NCI-H446 treated with DMSO at 0.1 percent for 48 hours (cell line): ENCODE results near the gene C3.
"Not testable (repeated sequence)": the region's sequence is repeated elsewhere in the genome, so short reads cannot be mapped to it uniquely, and the experiment has no call there.

Experiments used
- DNase-seq: peaks from one replicate; lab custom pipeline; 2025; lab: John Stamatoyannopoulos, UW

Gene C3

DNA sequence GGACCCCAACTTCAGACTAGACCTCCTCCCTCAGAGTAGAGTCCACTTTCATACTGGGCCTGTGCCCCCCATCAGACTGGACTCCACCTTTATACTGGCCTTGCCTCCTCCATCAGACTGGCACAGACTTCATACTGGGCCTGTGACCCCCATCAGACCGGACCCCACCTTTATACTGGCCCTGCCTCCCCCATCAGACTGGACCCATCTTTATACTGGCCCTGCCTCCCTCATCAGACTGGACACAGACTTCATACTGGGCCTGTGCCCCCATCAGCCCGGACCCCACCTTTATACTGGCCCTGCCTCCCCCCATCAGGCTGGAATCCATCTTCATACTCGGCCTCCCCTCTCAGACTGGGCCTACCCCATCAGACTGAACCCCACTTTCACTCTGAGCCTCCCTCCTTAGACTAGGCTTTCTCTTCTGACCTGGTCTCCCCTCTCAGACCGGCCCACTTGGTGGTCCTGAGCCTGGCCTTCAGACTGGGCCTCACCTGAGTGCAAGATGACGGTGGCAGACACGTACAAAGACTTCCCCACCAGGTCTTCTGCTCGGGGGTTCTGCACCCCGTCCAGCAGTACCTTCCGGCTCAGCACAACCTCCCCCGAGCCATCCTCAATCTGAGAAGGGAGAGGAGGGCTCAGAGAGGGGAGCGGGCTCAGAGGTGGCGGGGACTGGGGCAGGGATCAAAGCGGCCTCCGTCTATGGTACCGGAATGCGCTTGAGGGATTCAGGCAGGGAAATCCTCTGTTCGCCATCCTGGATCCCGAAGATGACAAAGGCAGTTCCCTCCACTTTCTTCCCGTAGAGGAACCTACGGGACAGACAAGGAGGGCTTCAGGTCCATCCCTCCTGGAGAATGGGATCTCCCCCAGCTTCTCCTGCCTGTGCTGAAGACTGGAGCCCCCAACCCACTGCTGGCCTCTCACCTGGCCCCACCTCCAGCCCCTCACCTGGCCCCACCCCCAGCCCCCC, 7.5 kb downstream of the C3 start:
- DNase-seq: no peak

DNA sequence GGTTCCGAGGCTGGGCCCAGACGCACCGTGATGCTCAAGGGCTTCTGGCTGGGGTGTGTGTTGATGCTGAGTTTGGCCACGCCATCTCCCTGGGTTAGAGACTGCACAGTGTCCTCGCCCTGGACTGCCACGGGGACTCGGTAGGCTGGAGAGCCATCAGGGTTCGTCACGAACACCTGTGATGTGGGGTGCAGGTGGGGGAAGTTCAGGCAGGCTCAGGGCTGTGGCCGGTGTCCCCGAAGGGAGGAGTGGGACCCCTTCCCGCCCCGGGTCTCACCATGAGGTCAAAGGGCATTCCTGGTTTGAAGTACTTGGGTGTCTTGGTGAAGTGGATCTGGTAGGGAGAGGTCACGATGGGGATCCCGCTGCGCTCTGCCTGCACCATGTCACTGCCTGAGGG, 8.2 kb downstream of the C3 start:
- DNase-seq: no peak

DNA sequence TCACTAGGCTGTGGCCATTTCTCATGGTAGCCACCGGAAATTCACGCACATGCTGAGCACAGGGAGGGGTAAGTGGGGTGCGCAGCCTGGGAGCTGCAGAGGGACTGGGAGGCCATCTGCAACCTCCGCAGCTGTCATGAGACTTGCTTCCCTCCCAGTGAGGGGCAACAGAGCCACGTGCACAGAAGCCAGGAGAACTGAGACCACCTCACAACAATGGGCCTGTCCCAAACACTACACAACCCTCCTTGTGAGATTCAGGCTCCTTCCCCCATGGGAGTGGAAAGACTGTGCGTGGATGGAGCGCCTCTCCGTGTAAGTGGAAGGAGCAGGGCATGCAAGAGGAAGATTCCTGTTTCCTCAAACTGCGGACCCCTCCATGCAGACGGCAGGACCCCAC, 8.8 kb downstream of the C3 start:
- no peak for DNase-seq

DNA sequence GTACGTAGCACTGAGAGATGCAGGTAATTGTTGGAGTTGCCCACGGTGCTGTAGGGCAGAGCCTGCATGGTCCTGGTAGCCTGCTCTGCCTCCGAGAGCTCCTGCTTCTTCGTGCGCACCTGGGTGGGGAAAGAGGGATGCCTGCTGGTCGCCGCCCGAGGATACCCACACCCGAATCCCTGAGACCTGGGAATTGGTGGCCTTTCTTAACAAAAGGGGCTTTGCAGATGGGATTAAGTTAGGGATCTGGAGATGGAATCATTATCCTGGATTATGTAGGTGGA, 9.4 kb downstream of the C3 start:
- no peak for DNase-seq

DNA sequence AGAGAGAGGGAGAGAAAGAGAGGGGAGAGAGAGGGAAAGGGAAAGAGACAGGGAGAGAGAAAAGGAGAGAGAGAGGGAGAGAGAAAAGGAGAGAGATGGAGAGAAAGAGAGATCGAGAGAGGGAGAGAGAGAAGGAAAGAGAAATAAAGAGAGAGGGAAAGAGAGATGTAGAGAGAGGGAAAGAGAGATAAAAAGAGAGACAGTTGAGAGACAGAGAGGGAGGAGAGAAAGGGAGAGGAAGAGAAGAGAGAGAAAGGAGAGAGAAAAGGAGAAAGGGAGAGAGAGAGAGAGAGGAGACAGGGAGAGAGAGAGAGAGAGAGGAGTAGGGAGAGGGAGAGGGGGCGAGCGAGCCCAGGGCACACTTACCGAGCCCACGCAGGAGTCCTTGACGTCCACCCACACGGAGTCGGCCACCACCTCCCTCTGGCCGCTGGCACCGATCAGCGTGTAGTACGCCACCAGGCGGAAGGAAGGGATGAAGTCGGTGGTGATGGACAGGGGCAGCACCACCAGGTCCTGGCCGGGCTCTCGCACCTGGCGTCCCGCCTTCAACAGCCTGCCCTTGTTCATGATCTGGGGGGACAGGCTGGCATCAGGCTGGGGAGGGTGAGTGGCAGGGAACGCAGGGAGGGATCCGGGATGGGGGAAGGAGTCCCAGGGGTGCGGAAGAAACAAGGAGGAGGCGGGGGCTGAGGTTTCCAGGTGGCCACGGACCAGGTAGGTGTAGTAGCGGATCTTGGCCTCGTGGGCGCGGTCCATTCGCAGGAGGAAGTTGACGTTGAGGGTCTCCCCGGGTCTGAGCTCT, 10.0 kb downstream of the C3 start:
- no peak for DNase-seq

DNA sequence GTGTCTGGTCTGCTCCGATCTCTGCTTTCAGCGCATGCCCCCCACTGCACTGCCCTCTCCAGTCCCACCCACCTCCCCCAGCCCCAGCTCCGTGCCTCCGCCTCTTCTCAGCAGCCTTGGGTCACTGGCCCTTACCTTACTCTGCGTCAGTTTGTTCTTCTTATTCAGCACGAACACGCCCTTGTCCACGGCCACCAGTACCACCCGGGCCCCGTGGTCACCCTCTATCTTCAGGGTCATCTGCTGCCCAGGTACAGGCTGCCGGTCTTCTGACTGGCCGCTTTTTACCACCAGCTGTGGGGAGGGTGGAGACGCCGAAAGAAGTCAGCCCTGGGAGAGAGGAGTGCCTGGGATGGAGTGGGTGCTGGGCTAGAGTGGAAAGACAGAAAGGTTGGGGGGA, 10.9 kb downstream of the C3 start:
- DNase-seq: no peak

DNA sequence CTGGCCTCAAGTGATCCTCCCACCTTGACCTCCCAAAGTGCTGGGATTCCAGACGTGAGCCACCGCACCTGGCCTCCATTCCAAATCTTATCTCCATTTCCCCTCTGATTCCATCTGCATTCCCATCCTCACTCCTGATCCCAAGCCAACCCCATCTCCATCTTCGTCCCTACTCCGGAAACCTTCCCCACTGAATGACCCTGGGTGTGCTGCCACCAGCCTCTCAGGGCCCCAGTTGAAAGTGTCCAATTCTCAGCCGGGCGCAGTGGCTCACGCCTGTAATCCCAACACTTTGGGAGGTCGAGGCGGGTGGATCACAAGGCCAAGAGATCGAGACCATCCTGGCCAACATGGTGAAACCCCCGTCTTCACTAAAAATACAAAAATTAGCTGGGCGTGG, 11.5 kb downstream of the C3 start:
- not testable (repeated sequence) for DNase-seq

DNA sequence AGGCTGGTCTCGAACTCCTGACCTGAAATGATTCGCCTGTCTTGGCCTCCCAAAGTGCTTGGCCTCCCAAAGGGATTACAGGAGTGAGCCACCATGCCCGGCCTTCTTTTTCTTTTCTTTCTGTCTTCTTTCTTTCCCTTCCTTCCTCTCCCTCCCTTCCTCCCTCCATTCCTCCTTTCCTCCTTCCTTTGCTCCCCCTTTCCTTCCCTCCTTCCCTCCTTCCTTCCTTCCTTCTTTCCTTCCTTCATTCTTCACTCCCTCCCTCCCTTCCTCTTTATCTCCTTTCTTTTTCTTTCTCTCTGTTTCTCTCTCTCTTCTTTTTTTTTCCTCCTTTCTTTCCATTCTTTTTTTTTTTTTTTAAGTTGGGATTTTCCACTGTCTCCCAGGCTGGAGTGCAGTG, 12.1 kb downstream of the C3 start:
- no peak for DNase-seq

DNA sequence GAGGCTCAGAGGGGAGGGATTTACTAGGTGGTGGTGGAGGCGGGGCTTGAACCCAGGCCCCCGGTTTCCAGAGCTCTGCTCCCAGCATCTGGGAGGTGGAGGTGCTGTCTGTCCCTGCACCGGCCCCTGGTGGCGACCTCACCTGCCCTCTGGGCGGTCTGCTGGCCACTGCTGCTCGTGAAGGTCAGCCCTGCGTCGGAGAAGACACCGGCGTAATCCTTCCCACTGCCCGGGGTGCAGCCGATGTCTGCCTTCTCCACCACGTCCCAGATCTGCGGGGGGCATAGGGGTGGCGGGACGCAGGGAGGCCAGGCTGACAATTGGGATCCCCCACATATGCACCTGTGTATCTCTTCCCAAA, 12.8 kb downstream of the C3 start:
- DNase-seq: no peak

DNA sequence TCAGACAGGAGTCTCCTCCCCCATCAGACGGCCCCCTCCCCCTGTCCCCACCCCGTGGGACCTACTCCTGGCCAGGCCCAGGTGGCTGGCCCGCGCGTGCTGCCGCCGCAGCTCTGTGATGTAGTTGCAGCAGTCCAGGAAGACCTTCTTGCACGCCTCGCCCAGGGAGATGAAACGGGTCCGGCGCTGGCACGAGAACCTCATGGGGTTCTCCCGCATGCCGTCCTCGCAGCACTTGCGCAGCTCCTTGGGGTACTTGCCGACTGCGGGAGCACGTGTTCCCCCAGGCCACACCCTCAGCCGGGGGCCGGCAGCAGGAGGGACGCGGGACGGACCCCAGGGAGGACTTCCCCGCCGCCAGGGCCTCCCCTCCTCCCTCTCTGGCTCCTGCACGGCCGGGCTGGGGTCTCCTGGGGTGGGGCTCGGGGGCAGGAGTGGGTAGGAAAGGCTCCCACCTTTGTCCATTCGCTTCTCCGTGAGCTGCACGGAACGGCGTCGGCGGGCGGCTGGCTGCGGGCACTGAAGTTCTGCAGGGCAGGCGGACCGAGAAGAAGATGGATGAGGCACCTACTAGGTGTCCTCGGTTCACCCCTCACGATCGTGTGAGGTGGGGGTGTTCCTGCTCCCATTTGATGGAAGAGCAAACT, 13.3 kb downstream of the C3 start:
- no peak for DNase-seq

DNA sequence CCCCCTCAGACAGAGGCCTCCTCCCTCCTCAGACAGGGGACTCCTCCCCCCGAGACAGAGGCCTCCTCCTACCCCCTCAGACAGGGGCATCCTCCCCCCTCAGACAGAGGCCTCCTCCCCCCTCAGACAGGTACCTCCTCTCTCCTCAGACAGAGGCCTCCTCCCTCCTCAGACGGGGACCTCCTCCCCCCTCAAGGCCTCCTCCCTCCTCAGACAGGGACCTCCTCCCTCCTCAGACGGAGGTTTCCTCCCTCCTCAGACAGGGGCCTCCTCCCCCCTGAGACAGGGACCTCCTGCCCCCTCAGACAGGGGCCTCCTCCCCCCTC, 13.9 kb downstream of the C3 start:
- DNase-seq: no peak

DNA sequence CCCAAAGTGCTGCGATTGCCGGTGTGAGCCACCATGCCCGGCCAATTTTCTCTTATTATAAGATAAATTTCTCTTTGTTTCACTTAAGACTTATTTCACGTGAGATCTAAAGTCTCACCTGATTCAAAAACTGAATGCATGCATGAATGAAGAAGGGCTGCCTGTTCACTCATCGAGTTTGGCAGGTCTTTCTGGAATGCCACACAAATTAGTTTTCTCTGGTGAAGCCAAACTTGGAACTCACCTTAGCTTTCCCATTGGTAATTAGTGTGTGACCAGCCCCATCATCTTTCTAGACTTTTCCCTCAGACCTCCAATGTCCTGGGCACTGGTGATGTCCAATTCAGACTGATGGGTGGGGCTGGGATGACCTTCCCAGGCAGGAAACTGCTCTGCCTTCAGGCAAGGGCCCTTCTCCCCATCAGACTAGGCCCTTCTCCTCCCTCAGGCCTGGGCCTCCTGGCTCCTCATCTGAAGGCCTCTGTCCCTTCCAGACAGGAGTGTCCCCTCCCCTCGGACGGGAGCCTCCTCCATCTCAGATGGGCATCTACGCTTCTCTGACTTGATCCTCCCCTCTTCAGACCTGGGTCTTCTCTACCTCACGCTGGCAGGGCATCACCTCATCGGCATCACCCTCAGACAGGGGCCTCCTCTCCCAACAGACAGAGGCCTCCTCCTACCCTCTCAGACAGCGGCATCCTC, 14.4 kb downstream of the C3 start:
- no peak for DNase-seq

DNA sequence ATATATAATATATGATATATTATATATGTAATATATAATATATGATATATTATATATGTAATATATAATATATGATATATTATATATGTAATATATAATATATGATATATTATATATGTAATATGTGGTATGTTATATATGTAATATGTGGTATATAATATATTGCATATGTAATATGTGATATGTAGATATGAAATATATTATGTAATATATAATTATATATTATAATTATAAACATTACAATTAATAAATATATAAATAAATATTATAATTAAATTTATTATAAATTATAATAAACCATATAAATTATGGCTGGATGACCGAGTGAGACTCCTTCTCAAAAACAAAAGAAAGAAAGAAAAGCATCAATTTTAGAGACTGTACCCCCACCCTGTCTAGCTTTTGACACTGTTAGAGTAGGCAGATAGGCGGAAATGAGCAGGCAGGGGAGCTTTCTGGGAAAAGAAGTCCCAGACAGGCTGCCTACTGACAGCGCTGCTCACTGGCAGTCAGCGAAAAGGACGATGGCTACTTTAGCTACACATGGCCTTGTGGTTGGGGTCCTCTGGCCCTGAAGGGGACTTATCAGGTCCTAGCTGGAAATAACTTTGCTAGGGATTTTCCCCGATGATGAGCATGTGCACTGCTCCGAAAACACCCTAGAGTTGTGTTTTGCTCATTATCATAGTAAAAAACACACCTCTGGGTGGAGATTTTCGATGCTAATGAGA, 19.7 kb downstream of the C3 start:
- no peak for DNase-seq

DNA sequence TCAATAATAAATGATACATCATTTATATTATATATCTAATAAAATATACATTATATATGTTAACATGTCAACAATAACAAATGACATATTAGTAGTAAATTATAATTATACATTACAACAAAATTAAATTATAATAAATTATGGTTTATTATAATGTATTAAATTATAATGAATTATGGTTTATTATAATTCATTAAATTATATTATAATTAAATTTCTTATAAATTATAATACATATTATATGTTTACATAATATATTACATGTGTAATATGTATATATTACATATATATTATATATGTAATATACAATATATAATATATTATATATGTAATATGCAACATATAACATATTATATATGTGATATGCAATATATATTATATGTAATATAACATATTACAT, 20.5 kb downstream of the C3 start:
- DNase-seq: no peak

DNA sequence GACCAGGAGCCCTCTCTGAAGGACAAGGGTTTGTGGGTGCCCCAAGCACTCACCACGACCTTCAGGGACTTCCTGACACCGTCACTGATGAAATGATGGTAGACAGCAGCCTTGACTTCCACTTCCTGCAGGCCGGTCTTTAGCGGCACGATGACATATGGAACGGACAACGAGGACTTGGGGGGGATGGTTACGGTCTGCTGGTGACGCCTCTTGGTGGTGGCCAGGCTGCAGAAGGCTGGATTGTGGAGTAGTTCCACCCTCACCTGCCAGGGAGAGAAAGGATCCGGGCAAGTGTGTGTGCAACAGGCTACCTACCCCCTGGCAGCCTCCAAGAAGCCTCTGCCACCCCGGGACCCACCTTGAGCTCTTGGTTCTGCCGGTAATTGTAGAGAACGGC, 23.2 kb downstream of the C3 start:
- DNase-seq: no peak

DNA sequence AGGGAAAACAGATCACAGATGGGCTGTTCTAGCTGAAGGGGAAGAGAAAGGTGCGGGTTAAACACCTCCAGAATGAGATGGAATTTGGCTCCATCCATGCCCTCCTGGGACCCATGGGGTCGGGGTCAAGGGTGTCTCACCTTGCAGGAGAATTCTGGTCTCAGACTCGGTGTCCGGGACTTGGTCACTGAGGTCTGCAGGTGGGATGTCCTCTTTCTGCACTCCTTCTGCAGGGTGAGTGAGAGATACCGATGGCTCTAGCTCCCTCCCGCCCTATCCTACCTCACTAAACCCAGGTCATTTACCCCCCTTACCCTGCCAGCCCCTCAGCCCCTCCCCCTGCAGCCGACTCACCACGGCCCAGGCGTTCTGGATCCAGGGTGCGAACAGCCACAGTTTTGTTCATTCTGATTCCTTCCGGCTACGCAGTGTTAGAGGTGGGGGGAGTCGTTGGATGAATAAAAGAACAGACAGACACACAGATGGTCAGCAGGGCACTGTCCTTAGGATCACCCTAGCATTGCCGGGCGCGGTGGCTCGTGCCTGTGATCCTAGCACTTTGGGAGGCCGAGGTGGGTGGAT, 24.1 kb downstream of the C3 start:
- DNase-seq: no peak

DNA sequence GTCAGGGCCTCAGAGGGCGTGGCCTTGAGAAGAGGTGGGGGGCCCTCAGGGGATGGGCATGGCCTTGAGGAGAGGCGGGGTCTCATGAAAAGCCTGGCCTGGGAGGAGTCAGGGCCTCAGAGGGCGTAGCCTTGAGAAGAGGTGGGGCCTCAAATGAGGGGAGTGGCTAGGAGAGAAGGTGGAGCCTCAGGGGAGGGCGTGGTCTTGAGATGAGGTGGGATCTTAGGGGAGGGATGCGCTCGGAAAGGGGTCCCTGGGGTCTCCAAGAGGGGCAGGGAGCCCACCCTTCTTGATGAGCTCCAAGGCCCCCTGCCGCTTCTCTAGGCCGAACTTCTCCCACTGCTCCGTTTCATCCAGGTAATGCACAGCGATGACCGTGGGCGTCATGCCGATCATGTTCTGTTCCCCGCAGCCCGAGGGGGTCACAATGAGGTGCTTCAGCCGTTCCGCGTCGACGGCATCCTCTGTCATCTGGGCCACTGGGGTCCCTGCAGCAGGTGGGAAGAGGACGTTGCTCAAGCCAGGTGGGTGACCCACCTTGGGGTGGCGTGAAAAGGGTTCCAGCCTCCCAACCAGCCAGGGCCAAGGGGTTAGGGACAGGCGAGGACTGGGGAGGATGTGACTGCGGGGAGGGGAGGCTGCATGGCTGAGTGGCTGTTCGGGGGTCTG, 26.2 kb downstream of the C3 start:
- DNase-seq: no peak

DNA sequence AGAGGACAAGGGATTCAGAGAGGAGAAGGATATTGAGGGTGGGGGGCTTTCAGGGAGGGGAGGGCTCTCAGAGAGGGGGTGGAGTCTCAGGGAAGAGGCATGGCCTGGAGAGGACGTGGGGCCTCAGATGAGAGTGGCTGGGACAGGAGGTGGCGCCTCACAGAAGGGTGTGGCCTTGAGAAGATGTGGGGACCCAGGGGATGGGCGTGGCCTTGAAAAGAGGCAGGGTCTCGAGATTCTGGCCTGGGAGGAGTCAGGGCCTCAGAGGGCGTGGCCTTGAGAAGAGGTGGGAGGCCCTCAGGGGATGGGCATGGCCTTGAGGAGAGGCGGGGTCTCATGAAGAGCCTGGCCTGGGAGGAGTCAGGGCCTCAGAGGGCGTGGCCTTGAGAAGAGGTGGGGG, 26.8 kb downstream of the C3 start:
- no peak for DNase-seq

DNA sequence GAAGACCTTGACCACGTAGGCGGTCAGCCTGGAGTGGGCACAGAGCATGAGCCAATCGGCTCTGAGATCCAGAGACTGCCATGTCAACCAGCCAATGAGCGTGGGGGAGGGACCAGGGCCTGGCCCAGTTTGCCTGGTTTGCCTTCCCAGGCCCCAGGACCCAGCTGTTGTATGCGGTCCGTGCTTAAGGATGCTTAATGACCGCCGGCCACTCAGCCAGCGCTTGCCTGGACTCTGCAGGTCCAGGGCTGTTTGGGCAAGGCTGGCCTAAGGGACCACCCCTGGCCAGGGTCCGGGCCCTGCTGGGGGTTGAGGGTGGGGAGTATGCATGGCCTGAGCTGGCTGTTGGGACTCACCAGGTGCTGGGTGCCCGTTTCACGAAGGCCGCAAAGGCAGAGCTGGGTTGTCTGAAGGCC, 27.4 kb downstream of the C3 start:
- DNase-seq: no peak

DNA sequence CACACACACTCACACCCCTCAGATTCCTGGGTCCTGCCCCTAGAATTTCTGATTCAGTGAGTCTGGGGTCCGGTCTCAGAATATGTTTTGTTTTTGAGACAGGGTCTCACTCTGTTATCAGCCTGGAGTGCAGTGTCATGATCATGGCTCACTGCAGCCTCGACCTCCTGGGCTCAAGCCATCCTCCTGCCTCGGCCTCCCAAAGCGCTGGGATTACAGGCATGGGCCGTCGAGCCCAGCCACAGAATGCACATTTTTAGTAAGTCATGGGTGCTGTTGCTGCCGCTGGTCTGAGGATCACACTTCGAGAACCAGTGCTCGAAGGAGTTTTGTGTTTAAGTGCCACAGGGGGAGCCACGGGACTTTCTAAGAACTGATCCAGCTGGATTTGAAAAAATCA, 28.4 kb downstream of the C3 start:
- no peak for DNase-seq

DNA sequence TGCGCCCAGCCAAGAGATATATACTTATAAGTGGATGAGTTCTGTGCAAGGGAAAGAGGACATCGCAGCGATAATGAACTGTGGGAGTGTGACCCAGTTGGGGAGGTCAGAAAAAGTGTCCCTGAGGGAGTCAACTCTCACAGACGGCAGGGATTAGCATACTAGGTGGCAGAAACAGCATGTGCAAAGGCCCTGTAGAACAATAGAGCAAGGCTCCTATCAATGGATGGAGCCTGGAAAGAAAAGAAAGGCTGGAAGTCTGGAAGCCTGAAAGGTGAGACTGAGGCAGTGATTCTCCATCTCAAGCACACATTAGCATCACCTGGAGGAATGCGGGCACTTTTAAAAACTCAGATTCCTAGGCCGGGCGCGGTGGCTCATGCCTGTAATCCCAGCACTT, 29.1 kb downstream of the C3 start:
- DNase-seq: no peak
